Stimulated activated CD8-positive, alpha-beta memory T cell treated with anti-CD3 and anti-CD28 coated beads, Interleukin-15, amount 100 ng/mL, for 1 hour (primary cell): ENCODE results near the gene ZNF860.
"Not testable (repeated sequence)": the region's sequence is repeated elsewhere in the genome, so short reads cannot be mapped to it uniquely, and the experiment has no call there.

Experiments
- DNase-seq: peaks from one replicate; pipeline ENCODE4 v3.0.0-alpha.2; 2020; ENCODE audit warnings: low read depth

ZNF860 gene

GRCh38 chr3:31996195-31996594 is 14.6 kb downstream of the ZNF860 start:
- no peak for DNase-seq

DNA sequence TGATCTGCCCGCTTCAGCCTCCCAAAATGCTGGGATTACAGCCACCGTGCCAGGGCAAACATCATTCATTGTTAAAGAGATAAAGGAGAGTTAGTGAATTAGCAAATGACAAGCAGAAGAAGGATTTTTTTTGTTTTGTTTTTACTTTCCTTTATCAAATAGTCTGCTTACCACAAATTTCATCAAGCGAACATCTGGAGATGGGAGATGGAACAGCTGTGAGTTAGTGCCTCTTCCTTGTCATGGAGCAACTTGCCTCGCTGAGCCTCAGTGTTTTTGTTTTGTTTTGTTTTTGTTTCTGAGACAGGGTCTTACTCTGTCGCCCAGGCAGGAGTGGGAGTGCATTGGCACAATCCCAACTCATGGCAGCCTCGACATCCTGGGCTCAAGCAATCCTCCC is 15.9 kb downstream of the ZNF860 start:
- DNase-seq = no peak

DNA sequence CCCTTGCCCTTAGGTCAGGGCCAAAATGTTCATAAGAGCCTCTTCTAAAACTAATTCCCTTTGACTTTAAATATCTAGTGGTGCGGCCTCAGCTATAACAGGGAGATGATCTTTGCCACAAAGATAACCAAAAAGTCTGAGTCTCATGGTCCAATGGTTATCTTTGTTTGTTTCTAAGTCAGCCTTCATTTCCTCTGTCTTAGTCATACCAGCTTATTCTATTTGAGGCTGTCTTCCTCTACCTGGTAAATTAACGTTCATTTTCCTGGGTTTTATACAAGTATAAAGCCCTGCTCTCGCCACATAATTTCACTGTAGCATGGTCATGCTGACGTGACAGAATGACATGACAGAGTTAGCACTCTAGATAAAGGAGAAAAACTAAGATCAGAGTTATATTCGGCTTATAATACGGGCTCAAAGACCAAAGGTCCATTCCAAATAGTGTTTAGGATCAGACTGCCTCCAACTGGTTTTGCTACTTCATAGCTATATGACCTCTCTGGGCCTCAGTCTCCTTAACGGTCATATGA is 18.4 kb downstream of the ZNF860 start:
- no peak for DNase-seq

DNA sequence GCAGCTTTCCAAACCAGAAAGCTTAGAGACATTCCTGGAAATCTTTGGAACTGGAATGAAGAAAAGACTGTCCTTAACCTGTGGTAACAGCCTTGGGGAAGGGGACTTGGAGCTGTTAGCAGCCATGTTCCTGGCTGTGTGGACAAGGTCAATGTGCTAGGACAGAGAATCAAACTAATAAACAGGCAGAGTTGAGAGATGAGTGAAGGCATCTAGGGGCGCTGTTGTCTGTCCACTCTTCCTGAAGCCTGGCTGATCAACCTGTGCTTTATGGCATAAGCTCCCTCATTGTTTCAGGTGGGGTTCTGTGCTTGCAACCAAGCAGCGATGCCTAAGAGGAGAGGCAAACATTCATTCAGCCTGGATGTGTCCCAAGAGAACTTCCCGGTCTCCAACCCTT is 19.3 kb downstream of the ZNF860 start:
- DNase-seq = no peak

DNA sequence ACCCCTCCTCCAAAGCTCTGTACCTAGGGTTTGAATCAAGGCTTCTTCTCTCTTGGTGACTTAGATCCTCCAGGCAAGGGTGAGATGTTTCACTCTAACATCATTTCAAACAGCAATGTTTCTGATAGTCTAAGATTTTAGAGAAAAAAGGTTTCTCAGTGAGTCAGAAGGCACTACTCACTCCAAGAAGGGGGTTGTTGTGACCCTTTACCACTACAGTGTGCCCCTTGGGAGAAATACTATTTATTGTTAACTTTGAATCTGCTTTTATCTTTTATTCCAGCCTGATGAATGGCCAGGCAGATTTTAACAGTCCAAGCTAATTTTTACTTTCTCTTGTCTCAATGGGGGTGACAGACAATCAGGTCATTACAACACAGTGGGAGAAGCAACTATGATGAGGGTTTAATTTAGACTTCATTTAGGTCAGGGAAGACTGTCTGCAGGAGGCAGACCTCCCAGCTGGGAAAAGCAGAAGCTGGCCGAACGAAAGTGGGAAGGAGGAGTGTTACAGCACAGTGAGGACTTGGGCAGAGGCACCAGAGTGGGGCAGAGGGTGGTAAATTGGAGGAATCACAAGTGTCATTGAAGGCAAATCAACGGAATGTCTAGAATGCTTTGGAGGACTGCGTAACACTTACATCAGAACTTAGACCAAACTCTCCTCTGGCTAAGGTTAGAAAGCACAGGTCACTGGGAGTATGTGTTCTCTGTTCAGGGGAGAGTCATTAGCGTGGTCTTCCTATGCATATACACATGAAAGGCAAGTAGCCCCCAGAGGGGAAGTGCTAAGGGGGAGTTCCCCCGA is 21.2 kb downstream of the ZNF860 start:
- no peak for DNase-seq

- DNase-seq = no peak
These were observed 21.8 kb downstream of the ZNF860 start for GRCh38 chr3:32003380-32003779.

DNA sequence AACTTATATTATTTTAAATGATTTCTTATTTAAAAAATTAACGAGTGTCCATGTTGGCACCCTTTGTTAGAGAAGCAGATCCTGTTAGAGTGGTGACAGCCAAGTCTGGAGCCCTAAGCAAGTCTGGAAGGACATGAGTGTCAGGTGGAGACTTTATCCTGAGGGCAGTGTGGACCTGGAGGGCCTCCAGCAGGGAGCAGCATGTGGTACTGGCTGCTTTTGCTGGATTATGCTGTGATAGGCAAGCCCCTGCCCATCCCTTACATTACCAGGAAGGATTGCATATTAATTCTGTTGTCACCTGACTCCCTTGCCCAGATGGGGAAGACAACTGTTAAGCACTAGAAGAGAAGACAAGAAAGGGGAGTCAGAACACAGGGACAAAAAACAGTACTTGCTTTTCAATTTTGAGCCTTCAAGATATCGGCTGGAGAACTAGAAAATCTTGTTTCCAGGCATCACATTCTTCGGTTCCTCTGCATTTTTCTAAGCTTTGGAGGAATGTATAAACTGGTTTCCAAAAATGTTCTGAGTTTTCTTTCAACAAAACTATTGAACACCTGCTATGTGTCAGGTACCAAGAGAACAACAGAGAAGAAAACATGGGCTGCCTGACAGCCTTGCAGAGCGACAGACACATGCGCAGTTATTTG is 22.7 kb downstream of the ZNF860 start:
- DNase-seq = no peak

DNA sequence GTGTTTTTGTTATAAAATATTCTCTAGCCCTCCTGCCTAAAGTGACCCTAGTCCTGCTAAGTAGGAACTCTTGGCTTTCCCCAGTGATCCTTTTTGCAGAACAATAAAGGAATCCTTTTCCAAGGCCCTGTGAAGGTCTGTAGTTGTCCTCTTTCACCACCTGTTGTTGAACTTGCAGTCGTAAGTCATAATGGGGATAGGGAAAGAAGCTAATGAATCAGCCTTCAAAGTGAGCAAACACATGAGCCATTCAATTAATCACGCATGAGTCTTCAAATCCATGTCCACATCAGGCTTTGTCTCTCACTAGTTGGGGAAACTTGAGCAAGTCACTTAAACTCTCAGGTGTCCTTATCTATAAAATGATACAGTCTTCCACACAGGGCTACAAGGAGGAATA is 27.6 kb downstream of the ZNF860 start:
- no peak for DNase-seq

- DNase-seq = no peak
These were observed 28.4 kb downstream of the ZNF860 start for GRCh38 chr3:32009957-32010356.

DNA sequence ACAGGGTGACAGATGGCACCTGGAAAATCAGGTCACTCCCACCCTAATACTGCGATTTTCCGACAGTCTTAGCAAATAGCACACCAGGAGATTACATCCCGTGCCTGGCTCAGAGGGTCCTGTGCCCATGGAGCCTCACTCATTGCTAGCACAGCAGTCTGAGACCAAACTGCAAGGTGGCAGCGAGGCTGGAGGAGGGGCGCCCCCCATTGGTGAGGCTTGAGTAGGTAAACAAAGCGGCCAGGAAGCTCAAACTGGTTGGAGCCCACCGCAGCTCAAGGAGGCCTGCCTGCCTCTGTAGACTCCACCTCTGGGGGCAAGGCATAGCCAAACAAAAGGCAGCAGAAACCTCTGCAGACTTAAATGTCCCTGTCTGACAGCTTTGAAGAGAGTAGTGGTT is 29.1 kb downstream of the ZNF860 start:
- DNase-seq = not testable (repeated sequence)

- DNase-seq = not testable (repeated sequence)
These were observed 34.1 kb downstream of the ZNF860 start for GRCh38 chr3:32015638-32016037.

GRCh38 chr3:32017286-32017685 is 35.7 kb downstream of the ZNF860 start:
- no peak for DNase-seq

DNA sequence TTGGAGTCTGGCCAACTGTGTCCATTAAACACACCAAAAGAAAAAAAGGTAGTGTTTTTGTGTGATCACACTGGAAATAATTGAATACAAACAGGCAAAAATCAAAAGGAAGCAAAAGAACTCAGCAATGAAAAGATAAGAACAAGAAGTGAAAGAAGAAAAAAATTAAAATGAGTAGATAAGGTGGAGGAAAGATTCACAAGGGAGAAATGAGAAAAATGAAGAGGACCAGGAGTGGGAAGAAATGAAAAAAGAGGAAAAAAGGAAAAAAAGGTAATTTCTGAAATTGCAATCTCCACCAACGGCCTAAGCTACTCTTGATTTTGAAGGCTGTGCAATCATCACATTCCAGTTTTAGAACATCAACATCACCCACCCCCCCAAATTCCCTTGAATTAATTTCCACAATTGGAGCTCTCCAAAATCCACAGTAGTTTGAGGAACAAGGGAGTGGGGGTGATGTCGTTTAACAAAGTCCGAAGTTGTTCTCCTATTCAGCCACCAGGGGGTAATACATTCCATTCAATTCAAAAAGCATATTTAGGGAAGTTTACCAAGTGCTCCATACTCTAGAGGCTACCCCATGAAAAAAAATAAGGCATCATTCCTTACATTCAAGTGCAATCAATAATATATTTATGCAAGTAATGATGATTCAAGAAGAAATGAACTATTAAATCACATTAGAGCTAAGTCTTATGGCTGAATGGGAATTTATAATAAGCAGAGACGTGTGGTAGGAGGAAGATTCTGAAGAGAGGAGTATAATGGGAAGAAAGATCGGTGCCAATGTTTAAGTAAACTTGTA is 37.4 kb downstream of the ZNF860 start:
- DNase-seq = no peak

GRCh38 chr3:32021155-32021554 is 39.6 kb downstream of the ZNF860 start:
- no peak for DNase-seq

DNA sequence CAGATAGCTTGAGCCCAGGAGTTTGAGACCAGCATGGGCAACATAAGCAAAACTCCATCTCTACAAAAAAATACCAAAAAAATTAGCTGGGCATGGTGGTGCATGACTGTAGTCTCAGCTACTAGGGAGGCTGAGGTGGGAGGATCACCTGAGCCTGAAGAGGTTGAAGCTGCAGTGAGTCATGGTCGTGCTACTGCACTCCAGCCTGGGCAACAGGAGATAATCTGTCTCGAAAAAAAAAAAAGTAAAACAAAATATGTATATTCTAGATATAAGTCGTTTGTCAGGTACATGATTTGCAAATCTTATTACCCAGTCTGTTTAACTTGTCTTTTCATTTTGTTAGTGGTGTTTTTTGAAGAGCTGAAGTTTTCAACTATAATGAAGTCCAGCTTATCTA is 40.2 kb downstream of the ZNF860 start:
- DNase-seq = no peak

- DNase-seq = no peak
These were observed 41.4 kb downstream of the ZNF860 start for GRCh38 chr3:32022947-32023346.

DNA sequence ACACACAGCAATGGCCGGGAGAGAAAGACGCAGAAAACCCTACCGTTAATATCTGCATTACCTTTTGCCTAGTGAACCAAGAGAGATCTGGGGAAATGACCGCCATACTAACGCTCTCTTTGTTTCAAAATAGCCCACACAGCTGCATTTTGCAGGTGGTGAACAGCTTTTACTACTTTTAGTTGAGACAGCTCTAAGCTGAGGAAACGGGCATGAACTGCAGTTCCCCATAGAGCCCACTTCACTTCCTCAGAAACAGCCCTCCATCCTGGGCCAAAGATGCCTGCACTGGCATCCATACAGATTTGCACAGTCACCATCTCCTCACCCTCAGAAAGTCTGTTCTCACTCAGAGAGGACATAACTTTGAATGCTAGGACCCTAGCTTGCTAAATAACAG is 45.0 kb downstream of the ZNF860 start:
- DNase-seq = no peak

DNA sequence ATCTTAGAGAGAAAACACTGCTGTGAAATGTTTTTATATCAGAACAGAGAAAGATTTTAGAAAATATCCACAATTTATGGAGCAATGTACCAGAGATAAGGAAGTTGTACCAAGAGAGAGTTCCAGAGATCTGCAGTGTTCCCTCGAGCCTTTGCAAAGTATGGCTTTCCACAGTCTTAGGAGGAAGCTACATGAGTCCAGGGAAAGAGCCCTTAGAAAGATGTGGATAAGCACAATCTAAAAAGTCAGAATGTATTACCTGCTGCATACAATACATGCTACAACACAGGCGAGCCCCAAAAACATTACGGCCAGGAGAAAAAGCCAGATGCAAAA is 56.4 kb downstream of the ZNF860 start:
- no peak for DNase-seq

DNA sequence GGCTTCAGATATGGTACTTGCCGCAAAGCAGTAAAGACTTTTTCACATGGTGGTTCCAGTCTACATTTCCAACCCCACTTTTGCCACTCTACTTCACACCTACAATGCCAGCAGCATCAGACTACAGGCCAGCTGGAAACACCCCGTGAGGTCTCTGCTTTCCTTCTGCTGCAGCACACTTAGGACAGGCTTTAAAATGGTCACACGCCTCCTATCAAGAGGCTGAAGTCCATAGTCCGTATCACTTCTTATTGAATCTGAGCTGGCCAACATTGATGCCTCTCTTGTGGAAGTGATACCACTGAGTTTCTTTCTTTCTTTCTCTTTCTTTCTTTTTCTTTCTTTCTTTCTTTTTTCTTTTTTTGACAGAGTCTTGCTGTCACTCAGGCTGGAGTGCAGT is 59.8 kb downstream of the ZNF860 start:
- no peak for DNase-seq
